Hepatic stellate cell (primary cell): ENCODE measurements around the gene RGMA.
"Not testable (repeated sequence)": the region's sequence is repeated elsewhere in the genome, so short reads cannot be mapped to it uniquely, and the experiment has no call there.

Source experiments
- DNase-seq: peaks from one replicate; pipeline ENCODE4 v3.0.0; 2011; ENCODE audit warnings: low spot score

Gene RGMA

DNA sequence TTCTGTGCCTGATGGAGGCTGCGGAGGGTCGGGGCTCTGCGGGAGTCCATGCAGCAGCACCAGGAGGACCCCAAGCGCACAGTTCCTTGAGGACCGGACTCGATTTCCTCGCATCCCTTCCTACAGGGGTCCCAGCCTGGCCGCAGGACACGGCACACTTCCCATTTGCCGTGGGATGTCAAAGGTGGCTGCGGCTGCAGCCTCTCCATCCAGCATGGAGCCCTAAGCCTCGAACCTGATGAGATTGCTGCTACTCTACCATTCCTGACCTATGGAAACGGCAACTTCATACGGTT, 40.6 kb downstream of the RGMA start:
- DNase-seq: no peak

DNA sequence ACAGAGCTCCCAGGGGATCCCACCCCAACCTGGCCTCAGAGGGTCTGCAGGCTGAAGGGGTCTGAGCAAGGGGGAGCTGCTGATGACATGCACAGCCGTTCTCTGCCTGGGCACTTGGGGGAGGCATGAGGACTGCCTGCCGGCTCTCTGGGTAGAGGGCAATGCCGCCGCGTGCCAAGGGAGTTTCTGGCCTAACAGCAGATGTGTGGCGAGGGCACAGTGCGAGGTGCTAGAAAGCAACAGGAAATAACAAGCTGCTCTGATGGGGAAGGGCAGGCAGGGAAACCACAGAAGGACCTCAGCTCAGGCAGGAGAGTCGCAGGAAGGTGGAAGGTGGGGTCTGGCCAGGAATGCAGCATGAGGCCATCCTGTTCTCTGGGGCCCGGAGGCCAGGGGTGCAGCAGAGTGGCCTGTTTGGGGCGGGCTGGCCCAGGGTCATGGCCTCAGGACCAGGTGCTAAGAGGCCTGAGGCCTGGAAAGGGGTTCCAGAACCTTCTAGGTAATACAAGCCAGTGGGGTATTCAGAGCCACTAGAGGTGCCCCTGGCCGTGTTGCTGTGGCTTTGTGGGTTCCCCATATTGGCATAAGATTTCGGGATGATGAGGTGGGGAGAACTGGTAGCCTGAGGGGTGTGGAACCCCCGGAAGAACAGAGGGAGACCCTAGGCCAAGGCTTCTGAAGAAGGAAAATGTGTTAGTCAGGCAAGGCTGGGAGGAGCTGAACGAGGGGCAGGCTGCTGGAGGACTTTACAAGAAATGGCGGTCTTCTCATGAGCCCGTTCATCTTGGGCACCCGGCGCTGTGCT, 41.2 kb downstream of the RGMA start:
- no peak for DNase-seq

DNA sequence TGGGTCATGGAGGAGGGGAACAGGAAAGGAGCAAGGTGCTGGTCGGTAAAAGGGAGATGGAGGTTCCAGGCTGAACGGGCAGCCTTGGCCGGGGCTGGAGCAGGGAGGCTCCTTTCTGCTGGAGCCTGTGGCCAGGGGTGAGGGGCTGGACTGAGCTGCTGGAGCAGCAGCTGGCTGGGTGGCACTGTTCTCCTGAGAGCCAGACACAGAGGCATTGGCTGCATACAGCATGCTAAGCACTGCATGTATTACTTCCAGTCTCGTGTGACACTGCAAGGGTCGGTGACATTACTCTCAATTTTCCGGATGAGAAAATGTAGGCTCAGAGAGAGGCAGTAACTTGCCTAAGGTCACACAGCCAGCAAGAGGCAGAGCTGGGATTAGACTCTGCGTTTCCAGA, 42.3 kb downstream of the RGMA start:
- DNase-seq: no peak

DNA sequence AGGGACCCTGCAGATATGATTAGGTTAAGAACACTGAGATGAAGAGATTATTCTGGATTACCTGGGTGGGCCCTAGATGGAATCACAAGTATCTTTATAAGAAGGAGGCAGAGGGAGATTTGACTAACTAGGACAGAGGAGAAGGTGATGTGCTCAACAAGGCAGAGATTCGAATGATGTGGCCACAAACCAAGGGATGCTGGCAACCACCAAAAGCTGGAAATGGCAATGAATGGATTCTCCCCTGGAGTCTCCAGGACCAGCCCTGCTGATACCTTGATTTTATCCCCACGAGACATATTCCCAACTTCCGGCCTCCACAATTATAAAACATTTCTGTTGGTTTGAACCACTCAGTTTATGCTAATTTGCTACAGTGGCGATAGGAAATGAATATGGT, 42.9 kb downstream of the RGMA start:
- no peak for DNase-seq

DNA sequence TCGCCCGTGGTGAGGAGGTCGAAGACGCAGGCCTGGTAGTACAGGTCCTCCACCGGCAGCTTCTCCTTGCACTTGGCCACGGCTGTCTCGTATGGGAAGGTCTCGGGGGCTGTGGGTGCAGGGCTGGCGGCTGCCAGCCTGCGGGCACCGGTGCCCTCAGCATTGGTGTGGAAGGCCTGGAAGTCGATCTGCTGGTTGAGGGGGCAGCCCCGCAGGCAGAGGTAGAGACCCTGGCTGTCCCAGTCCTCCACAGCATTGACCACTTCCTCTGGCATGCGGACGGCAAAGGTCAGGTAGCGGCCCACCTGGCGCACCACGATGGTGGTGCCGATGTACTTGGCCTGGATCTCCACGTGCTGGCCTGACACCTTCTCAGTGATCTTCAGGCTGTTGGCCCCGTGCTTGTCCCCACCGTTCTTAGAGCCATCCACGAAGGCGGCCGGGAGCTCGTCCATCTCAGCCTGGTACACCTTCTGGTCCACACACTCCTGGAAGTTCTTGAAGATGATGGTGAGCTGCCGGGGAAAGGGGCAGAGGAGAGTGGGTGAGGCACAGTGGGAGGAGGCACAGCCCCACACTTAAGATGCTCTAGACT, 43.7 kb downstream of the RGMA start:
- DNase-seq: no peak

DNA sequence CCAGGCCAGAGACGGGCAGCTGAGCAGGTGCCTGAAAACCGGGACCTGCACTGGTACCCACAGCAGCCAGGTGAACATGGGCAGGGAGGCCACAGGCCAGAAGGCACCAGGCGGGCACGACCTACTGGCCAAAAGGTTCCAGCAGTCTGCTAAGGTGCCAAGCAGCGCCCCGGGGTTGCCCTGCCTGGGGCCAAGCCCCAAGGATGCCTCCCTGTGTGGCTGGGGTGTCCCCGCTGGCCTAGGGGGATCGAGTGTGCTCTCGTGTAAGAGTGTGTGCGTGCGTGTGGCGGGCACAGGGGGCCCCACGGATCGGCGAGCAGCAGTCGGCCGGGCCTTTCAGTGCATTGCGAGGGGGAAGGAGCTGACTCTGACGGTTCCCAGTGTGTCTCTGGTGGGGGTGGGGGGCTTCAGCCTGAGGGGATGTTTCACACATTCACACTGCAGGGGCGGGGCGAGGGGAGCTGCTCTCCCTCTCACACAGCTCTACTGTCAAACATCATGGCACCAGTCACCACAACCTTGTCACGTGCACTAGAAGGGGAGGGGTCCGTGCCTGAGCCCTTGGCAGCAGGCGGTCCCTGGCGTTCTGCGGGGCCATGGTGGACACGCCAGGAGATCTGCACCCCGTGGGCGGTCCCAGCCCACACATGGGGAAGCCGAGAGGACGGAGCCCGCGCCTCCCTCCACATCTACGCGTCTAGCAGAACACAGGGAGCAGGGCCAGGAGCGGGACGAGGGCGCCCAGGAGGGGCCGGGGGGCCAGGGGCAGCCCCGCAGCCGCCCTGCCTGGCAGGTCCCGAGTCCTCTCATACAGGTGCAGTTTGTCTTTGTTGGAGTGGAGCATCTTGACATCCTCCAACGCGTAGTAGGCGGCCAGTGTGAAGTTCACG, 44.5 kb downstream of the RGMA start:
- no peak for DNase-seq

DNA sequence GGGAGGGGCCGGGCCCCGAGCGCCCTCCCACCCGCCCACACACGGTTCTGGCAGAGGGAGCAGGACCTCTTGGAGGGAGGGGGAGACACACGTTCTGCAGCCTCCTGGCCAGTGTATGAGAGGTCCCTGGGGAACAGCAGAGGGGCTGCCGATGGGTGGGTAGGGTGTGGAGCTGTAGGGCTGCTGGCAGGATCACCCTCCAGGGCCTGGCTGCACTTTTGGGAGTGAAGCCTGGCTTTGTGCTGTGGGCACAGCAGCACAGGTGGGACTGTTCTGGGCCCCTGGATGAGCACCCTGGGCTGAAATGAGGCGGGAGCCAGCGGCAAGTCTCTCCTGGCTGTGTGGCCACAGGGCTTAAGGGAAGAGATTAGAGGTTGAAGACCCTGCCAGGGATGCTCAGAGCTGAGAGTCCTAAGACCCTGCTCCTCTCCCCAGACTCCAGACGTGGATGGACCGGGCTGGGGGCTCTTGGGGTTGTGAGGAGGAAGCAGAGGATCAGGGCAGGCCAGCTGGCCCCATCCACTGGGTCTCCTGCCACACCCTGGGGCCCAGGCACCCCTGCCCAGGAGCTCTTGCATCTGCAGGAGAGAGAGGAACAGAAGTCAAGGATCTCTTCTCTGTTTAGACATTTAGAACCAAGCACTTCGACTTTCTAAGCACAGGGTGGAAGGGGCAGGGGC, 45.2 kb downstream of the RGMA start:
- DNase-seq: no peak

DNA sequence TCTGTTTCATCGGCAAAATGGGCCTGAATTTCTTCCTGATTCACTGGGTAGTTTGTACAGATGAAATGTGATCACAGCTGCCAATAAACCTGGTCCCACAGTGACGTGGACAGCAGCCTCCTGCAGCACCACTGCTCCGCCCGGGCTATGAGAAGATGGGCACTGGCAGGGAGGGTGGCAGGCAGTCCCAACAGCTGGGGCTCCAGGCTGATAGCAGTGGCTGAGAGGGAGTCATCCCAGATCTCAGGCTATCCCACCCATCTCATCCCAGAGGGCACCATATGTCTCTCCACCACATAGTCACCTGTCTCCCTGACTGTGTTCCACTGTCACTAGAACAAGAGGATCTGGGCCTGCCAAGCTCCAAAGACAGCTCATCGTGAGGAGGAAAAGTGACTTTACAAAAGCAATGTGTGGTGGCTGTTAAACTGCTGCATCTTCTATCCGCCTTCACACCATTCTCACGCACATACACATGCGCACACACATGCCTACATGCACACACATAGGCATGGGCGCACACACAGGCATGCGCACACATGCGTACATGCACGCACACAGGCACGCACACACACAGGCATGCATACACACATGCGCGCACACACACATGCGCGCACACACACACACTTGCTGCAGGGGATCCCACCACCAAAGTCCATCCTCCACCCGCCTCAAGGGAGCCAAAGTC, 46.2 kb downstream of the RGMA start:
- DNase-seq: no peak

DNA sequence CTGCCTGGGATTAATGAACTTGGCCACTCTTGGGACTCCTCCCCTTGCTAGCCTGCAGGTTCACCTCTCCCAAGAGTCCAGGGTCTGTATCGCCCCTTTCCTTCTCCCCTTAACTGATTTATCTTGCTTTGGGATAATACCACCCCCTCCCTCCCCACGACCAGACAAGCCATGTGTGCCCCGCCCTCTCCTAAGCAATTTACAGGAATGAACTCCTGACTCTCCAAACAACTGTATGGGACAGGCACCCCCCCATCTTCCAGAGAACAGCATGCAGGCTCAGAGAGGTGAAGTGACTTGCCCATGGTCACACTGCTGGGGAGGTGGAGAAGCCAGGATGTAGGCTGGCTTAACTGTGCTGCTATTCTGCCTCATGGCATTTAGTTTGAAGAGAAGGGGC, 46.8 kb downstream of the RGMA start:
- DNase-seq: no peak

DNA sequence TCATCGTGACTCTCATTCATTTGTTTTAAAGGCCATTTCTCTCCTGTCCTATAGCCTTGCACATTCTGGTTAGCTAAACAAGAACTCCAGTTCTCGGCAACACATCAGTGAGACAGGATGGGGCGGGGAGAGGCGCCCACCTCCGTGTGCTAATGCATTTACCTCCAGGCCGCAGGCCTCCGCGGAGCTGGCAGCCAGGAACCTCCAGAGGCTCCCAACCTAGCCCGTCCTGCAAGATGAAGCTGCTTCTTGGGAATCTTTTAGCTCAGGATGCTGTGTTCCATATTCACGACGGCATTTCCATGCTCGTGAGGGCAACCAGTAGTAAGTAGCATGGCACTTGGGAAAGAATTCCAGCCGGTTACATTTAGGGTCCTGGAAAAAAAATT, 47.9 kb downstream of the RGMA start:
- no peak for DNase-seq

DNA sequence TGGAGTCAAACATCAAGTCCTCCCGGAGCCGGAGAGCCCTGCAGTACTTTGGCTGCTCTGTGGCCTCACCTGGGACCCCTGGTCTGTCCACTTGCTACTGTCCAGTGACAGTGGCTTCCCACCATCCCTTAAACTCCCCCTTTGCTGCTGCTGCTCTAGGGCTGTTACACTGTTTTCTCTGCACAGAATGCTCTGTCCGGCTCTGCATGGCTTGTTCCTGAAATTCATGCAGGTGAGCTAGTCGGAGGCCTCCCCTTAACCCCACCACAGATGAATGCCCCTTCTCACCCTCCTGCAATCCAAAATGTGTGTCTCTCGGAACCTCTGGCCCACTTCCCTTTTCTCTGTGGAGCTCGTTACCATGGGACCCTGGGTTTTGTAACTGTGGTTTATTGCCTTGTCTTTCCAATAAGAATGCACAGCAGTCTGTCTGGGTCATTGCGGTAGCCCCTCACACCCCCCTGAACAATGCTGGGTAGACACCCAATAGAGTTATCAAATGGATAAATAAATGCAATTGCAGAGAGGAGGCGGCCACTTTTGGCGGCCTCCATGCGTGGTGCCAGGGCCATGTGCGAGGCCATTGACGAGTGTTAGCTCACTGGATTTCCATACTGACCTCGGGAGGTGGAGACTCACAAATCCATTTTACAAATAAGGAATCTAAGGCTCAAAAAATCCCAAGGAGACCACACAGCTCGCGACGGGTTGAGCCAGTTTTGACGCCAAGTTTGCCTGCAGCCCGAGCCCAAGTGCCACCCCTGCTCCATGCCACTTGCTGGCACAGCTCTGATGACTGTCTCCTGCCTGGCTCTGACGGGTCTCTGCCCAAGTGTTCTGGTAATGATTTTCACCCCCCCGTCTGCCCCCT, 48.5 kb downstream of the RGMA start:
- DNase-seq: no peak

DNA sequence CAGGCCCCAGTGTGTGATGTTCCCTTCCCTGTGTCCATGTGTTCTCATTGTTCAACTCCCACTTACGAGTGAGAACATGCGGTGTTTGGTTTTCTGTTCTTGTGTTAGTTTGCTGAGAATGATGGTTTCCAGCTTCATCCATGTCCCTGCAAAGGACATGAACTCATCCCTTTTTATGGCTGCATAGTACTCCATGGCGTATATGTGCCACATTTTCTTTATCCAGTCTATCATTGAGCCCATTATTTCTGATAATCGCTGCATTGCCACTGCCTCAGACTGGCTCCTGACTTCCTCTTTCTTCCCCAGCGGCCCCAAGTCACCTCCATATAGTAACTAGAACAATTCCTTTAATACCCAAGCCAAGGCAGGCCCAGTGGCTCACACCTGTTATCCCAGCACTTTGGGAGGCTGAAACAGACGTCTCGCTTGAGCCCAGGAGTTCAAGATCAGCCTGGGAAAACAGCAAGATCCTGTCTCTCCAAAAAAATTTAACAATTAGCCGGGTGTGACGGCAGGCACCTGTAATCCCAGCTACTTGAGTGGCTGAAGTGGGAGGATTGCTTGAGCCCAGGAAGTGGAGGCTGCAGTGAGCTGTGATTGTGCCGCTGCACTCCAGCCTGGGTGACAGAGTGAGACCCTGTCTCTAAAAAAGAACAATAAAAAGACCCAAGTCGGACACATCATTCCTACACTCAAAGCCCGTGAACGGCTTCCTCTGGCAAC, 49.3 kb downstream of the RGMA start:
- not testable (repeated sequence) for DNase-seq

DNA sequence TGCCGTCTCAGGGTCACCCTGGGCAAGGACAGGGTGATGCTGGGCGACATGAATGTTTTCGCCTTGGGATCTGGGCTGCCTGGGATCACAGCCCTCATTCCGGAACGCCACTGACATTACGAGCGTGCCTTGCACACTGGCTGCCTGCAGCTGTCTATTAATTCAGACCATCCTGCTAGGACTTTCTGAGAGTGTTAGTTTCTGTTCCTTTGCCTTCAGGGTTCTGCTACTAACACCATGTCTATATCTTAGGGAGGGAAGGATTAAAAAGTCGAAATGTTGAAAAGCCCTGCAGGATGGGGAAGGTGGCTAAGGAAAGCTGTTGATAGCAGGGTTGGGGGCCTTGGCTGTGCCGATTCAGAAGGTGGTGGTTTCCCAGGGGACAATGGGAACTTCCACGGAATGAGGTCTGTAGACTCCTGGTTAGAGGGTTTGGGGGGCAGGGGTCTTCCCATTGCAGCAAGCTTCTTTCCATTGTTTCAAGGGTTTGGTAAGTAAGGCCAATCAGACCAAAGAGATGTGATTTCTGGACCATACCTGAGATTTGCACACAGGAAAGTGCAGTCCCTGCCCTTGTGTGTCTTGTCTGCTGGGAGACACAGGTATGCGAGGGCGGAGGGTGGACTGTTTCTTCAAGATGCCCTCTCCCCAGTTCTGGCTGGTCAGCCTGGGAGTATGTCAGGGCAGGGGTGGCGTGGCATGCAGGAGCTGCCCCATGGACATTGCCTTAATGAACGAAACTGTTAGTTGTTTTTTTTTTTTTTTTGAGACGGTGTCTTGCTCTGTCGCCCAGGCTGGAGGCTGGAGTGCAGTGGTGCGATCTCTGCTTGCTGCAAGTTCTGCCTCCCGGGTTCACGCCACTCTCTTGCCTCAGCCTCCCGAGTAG, 50.9 kb downstream of the RGMA start:
- no peak for DNase-seq

DNA sequence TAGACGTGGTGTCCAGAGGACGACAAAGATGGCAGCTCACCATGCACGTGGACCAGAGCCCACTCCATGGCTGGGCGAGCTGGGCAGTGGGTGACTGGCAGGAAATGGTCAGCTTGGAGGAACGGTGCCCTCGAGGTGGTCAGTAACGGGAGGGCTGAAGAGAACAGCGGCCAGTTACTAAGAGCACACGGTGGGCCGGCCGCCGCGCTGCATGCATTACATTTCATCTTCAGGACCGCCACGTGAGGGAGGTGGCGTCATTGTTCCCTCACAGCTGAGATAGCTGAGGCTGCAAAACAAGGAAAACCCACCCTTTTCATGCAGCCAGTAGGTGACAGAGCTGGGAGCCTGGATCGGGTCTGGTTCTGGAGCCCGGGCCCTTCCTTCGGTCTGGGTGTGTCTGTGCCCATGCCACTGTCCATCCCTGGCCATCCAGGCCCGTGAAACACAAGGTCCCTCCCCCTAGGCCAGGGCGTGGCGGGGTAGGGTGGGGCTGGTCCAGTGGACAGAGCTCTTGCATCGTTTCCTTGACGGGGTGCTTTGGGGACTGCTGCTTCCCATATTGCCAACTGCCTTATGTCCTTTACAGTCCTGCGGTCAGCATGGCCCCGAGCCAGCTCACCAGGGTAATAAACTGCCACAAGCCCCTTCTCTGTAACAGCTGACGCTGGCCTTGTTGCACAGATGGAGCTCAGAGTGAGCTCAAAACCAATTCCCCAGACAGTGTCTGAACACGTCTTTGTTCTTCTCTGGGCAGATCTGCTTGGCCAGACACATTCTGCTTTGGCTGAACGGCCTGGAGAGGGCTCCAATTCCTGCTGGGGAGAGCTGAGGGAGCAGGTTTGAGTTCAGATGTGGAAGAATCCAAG, 51.8 kb downstream of the RGMA start:
- no peak for DNase-seq

DNA sequence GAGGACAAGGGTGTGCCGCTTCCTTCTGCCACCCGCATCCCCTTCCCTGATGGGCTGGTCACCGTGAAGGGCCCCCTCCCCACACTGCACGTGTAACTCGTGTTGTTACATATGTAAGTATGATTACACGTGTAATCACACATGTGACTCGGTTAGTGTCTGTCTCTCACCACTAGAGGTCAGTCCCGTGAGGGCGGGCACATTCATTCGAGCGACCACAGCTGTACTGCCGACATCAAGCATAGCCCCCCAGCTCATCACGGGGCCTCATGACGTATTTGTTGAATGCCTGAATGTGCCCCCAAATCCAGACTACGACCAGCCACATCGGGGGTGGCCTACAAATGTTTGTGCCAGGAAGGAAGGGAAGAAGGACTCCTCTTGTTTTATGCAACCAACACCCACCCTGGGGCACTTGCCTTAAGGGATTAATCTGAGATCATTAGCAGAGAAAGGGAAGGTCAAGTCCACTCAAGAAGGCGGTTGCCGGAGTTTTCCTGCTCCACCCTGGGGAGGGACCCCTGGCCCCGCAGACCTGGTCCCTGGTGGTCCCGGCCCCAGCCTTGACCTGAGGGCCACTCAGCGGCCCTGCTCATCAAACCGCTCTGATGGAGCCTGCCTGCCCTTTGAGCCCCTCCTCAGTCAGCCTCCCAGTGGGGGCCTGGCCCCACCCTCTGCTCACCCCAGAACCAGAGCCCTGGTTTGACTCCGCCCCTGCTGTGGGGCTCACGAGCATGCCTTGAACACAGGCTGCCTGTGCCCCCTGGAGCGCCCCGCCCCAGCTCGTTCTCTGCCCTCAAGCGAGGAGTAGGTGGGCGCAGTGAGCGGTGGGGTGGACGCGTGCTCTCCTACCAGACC, 52.8 kb downstream of the RGMA start:
- DNase-seq: peak; percentile 71

DNA sequence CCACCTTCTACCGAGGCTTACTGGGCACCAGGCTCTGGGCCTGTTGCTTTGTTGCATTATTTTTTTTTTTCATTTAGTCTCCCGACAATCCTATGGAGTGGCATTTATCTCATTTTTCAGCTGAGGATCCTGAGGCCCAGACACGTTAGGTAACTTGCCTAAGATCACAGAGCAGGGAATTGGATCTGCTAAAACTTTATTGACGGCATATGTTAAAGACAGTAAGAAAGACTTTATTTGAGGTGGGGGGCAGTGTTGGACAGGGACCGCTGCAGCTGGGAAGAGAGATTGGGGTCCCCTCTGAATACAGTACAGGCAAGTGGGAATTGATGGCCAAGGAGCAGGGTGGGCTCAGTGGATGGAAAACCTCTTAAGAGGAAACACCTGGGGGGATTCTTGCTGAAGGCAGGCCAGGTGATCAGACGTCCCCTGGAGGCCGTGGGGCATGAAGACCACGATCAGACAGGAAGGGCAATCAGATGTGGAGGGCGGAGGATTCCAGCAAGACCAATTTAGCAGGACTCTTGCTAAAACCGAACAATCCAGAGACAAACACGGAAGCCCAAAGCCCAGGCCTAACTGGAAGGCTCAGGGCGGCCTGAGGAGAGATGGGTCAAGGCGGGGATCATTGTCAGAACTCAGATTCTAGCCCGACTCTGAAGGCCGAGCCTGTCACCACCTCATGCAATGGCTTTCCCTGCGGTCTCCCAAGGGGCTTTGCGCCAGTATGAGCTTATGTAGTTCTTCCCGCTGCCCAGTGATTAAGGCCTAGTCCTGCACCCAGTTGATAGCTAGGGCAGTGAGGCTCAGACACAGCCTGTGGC, 53.7 kb downstream of the RGMA start:
- no peak for DNase-seq
